Right renal cortex interstitium (tissue), 3 donors: Measurements from ENCODE around the gene IGF2R. TPM values are rescaled to one million over a fixed set of nuclear protein-coding genes. Genes with fewer than 3 reads are reported as not detected.
"Not testable (repeated sequence)": the region's sequence is repeated elsewhere in the genome, so short reads cannot be mapped to it uniquely, and the experiment has no call there.

Source experiments
- DNase-seq, 3 donors: peaks; one replicate each; pipeline ENCODE4 v3.0.0-alpha.2; 2013; ENCODE audit warnings: low read depth in 3 of 3, low spot score in 2 of 3
- polyA plus RNA-seq, 3 donors: library from polyadenylated mRNA; unstranded; fragments of 120-200 nt; gene quantifications; one replicate each; pipeline ENCODE4 v1.2.1, GENCODE V29; 2013; ENCODE audit not compliant: insufficient read length in 3 of 3

The IGF2R gene
- 10 to 100 TPM; 56.6 to 62.3 (median 57.5) TPM for polyA plus RNA-seq

- DNase-seq: peak in 1 of 3 donors; percentile 81
Measured at GRCh38 chr6:159968295-159969203, at the start of gene IGF2R. Gene IGF2R, plus strand, starts transcription at chr6:159969082. Its CDS starts 165 bp downstream, at chr6:159969247.

GRCh38 chr6:159919800-159920199, 49.1 kb upstream of the IGF2R start:
- no peak for DNase-seq

GRCh38 chr6:159924150-159924549, 44.7 kb upstream of the IGF2R start:
- DNase-seq: not testable (repeated sequence)

- no peak for DNase-seq
Measured at GRCh38 chr6:159926542-159927203, 42.2 kb upstream of the IGF2R start.

GRCh38 chr6:159929819-159930218, 39.1 kb upstream of the IGF2R start:
- DNase-seq: no peak

GRCh38 chr6:159931112-159931511, 37.8 kb upstream of the IGF2R start:
- no peak for DNase-seq

- DNase-seq: no peak
Measured at GRCh38 chr6:159931846-159932245, 37.0 kb upstream of the IGF2R start.

GRCh38 chr6:159933077-159933476, 35.8 kb upstream of the IGF2R start:
- no peak for DNase-seq

- no peak for DNase-seq
Measured at GRCh38 chr6:159934181-159934580, 34.7 kb upstream of the IGF2R start.

- no peak for DNase-seq
Measured at GRCh38 chr6:159935065-159935464, 33.8 kb upstream of the IGF2R start.

- DNase-seq: no peak
Measured at GRCh38 chr6:159935633-159936032, 33.2 kb upstream of the IGF2R start.

- DNase-seq: no peak
Measured at GRCh38 chr6:159939591-159940016, 29.3 kb upstream of the IGF2R start.

GRCh38 chr6:159941286-159942113, 27.4 kb upstream of the IGF2R start:
- no peak for DNase-seq

- no peak for DNase-seq
Measured at GRCh38 chr6:159943101-159943632, 25.7 kb upstream of the IGF2R start.

- no peak for DNase-seq
Measured at GRCh38 chr6:159943968-159944598, 24.8 kb upstream of the IGF2R start.

GRCh38 chr6:159945801-159946392, 23.0 kb upstream of the IGF2R start:
- DNase-seq: no peak

- DNase-seq: no peak
Measured at GRCh38 chr6:159946912-159947311, 22.0 kb upstream of the IGF2R start.

- no peak for DNase-seq
Measured at GRCh38 chr6:159948199-159948598, 20.7 kb upstream of the IGF2R start.

GRCh38 chr6:159951772-159952171, 17.1 kb upstream of the IGF2R start:
- no peak for DNase-seq
